Uterus (tissue), 4 donors: ENCODE measurements around the gene NWD2. TPM values are rescaled to one million over a fixed set of nuclear protein-coding genes. Genes with fewer than 3 reads are reported as not detected.
"Not testable (repeated sequence)": the region's sequence is repeated elsewhere in the genome, so short reads cannot be mapped to it uniquely, and the experiment has no call there.

Source experiments
- DNase-seq, 2 donors: peaks; one replicate each; pipeline ENCODE4 v3.0.0-alpha.2; 2019 to 2020
- H3K27ac ChIP-seq, 2 donors: fragments of 200-600 bp; sonication (generic); 1 replicate in 1 of 2; 2 replicates in 1 of 2; pipeline ENCODE4 v1.5.1; 2016 to 2018
- H3K27me3 ChIP-seq, 2 donors: fragments of 200-600 bp; sonication (generic); one replicate each; pipeline ENCODE4 v1.5.1; 2018 to 2019; ENCODE audit warnings: control low read depth in 1 of 2
- H3K36me3 ChIP-seq, 2 donors: fragments of 200-600 bp; sonication (generic); one replicate each; pipeline ENCODE4 v1.5.1; 2019; ENCODE audit warnings: control low read depth in 1 of 2
- H3K4me1 ChIP-seq, 2 donors: fragments of 200-600 bp; sonication (generic); one replicate each; pipeline ENCODE4 v1.5.1; 2018 to 2019; ENCODE audit warnings: control low read depth in 1 of 2
- H3K4me3 ChIP-seq, 2 donors: fragments of 200-600 bp; sonication (generic); 1 replicate in 1 of 2; 2 replicates in 1 of 2; pipeline ENCODE4 v1.5.1; 2018 to 2019; ENCODE audit warnings: mild to moderate bottlenecking in 1 of 2
- H3K9me3 ChIP-seq, 2 donors: fragments of 200-600 bp; sonication (generic); one replicate each; pipeline ENCODE4 v1.5.1; 2019; ENCODE audit warnings: control low read depth in 1 of 2
- CTCF ChIP-seq, 4 experiments: fragments of 200-600 bp in 2 of 4; fragments of 450-650 bp in 2 of 4; sonication (generic) in 2 of 4; IDR thresholded peaks; one replicate each; pipeline ENCODE4 v1.5.1; 2016 to 2019; ENCODE audit warnings: antibody characterized with exemption in 4 of 4, mild to moderate bottlenecking in 2 of 4, moderate library complexity in 1 of 4
- POLR2A ChIP-seq, 2 donors: fragments of 450-650 bp; IDR thresholded peaks; one replicate each; pipeline ENCODE4 v1.6.1; 2016; ENCODE audit warnings: antibody characterized with exemption in 2 of 2, mild to moderate bottlenecking in 1 of 2, moderate library complexity in 1 of 2
- intact Hi-C: fragments of 100-400 bp; cut with DNase I; formaldehyde crosslinking; loops from one replicate; pipeline ENCODE4 v1.15.1; 2023; ENCODE audit warnings: low total_unique reads
- total RNA-seq, 4 donors: library from RNA; depleted of rRNA in 3 of 4; stranded (reverse); fragments of >200 nt in 3 of 4; gene quantifications; one replicate each; pipeline versions ENCODE4 v1.1.0 to v1.2.4, GENCODE V29; 2014 to 2023
- donor health status: DM: yes; HTN: yes; CAD: no.

Gene NWD2
- total RNA-seq, 4 donors from 2014 or later, result 0.14 TPM; not detected in 3

GRCh38 chr4:37400241-37400881, 155.8 kb downstream of the NWD2 start:
- intact Hi-C loops, result no loop called here
- DNase-seq, result no peak
- H3K27me3 ChIP-seq, result no peaks in the 10 kb centered on the region
- TF ChIP-seq CTCF (IDR thresholded peaks at IDR 0.05), result no peak
- H3K4me3 ChIP-seq, result no peak overlapping the region
- H3K4me1 ChIP-seq, result no peaks in the 10 kb centered on the region
- no peaks in the 10 kb centered on the region for H3K36me3 ChIP-seq
- no peak overlapping the region for H3K27ac ChIP-seq
- H3K9me3 ChIP-seq, result no peaks in the 10 kb centered on the region

GRCh38 chr4:37407938-37408826, 163.6 kb downstream of the NWD2 start:
- H3K36me3 ChIP-seq, H3K9me3 ChIP-seq, H3K27ac ChIP-seq, H3K4me1 ChIP-seq, H3K4me3 ChIP-seq, intact Hi-C loops, DNase-seq, H3K27me3 ChIP-seq: not testable (repeated sequence)

DNA sequence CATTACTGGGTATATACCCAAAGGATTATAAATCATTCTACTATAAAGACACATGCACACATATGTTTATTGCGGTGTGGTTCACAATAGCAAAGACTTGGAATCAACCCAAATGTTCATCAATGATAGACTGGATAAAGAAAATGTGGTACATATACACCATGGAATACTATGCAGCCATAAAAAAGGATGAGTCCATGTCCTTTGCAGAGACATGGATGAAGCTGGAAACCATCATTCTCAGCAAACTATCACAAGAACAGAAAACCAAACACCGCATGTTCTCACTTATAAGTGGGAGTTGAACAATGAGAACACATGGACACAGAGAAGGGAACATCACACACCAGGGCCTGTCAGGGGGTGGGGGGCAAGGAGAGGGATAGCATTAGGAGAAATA, 169.1 kb downstream of the NWD2 start:
- H3K4me3 ChIP-seq, H3K4me1 ChIP-seq, intact Hi-C loops, H3K9me3 ChIP-seq, DNase-seq, H3K27me3 ChIP-seq, H3K27ac ChIP-seq, H3K36me3 ChIP-seq: not testable (repeated sequence)

GRCh38 chr4:37415845-37416369, 171.4 kb downstream of the NWD2 start:
- TF ChIP-seq CTCF (IDR thresholded peaks at IDR 0.05), result no peak
- TF ChIP-seq POLR2A (IDR thresholded peaks at IDR 0.05), result no peak
- intact Hi-C loops, result no loop called here
- H3K4me1 ChIP-seq, result no peaks in the 10 kb centered on the region
- no peaks in the 10 kb centered on the region for H3K9me3 ChIP-seq
- no peaks in the 10 kb centered on the region for H3K27me3 ChIP-seq
- DNase-seq, result no peak
- no peak overlapping the region for H3K4me3 ChIP-seq
- H3K27ac ChIP-seq, result no peak overlapping the region
- H3K36me3 ChIP-seq, result no peaks in the 10 kb centered on the region

DNA sequence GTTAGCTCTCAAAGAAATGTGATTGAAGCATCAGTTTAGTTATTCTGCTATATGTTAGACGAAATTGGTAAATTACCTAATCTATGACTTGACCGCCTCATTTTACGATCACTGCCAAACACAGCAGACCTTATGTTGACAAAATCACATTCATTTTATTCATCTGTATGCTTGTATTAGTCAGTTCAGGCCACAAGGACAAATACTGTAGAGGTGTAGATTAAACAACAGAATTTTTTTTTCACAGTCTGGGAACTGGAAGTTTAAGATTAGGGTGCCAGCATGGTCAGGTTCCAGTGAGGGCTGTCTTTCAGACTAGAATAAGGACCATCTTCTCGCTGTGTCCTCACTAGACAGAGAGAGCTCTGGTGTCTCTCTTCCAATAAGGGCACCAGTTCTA, 177.1 kb downstream of the NWD2 start:
- H3K9me3 ChIP-seq, result no peaks in the 10 kb centered on the region
- H3K4me1 ChIP-seq, result no peaks in the 10 kb centered on the region
- TF ChIP-seq POLR2A (IDR thresholded peaks at IDR 0.05) (no peak), CTCF (IDR thresholded peaks at IDR 0.05) (no peak)
- H3K27me3 ChIP-seq, result no peaks in the 10 kb centered on the region
- DNase-seq, result no peak
- H3K27ac ChIP-seq, result no peak overlapping the region
- H3K4me3 ChIP-seq, result no peak overlapping the region
- no peaks in the 10 kb centered on the region for H3K36me3 ChIP-seq
- intact Hi-C loops, result no loop called here

GRCh38 chr4:37422102-37422501, 177.6 kb downstream of the NWD2 start:
- intact Hi-C loops, result no loop called here
- Histone ChIP-seq H3K27ac (no peak overlapping the region), H3K27me3 (no peaks in the 10 kb centered on the region), H3K9me3 (no peaks in the 10 kb centered on the region), H3K4me1 (no peaks in the 10 kb centered on the region), H3K36me3 (no peaks in the 10 kb centered on the region), H3K4me3 (no peak overlapping the region)
- TF ChIP-seq CTCF (IDR thresholded peaks at IDR 0.05) (no peak), POLR2A (IDR thresholded peaks at IDR 0.05) (no peak)
- DNase-seq, result no peak
